ENCODE results near the gene ZIM2. TPM values are rescaled to one million over a fixed set of nuclear protein-coding genes. Genes with fewer than 3 reads are reported as not detected.

Gene ZIM2
- total RNA-seq, 2 experiments from 2014 or later, result not detected

DNA sequence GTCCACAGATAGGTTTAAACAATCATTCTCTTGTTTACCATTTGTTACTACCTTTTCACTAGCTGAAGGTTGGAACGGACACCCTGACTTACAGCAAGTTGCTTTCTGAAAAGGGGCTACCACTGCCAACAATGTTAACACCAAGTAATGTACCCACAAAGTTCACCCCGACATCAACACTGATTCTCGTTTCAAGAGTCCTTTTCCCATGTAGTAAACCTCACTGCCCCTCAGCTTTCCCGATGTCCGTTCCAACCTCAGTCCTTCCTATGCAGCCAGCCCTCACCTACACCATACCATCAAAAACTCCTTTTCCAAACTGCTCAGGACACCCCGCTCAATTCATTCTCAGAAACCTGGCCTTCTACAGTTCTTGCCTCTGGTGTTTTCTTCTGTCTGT lies 29.0 kb downstream of the ZIM2 start:
- CTCF ChIA-PET, result no interaction called here
- POLR2A ChIA-PET, result no interaction called here

DNA sequence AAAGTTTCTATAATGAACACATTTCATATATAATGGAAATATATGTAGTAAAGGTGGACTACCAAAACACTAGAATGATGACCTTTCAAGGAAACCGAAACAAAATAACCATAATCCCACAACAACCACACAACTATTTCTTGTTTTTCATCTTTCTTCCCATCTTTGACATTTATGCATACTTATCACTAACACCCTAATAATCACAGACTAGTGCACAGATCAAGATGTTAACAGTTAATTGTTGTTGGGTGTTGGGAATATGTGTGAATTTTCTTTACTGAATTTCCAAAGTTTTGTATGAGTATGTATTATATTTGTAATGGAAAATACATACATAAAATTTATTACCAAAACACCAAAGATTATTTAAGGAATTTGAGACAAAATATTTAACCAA lies 30.3 kb downstream of the ZIM2 start:
- CTCF ChIA-PET, result no interaction called here

DNA sequence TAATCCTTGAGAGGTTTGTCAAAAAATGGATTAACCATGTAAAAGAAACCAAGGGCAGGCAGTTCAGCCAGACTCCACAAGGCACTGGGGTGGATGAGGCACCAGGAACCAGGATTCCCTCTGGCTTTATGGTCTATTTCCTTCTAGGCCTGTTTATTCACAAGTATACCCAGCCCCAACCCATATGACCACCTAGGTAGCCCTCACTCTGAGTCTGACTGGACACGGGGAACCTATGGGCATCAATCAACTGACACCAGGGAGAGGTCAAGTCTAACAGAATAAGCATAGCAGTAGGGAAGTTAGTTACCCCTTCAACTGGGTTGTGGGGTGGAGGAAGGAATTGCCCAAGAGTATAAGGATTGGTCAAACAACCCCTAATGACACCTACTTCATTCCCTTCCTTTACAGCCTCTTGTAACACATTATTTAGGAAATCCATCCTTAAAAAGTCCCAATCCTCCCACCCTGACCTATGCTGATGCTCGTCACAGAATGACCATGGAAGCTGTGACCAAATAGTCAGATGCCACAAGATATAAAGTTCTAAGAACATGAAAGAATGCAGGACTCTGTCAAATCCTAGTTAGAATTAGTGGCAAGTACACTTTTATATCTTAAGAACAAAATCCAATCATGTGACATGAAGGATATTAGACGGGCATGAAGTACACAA lies 31.7 kb downstream of the ZIM2 start:
- ChIA-PET POLR2A (no interaction called here), CTCF (no interaction called here)

More for the DNA sequence above, 30.3 kb downstream of the ZIM2 start:
- POLR2A ChIA-PET, result no interaction called here

DNA sequence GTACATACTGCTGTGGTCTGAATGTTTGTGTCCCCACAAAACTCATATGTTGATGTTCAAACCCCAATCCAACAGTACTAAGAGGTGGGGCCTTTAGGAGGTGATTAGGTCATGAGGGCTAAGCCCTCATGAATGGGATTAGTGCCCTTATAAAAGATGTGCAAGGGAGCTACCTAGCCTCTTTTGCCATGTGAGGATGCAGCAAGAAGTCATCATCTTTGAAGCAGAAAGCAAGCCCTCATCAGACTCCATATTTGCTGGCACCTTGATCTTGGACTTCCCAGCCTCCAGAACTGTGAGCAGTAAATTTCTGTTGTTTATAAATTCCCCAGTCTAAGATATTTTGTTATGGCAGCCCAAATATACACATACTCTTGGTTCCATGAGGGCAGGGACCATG lies 33.9 kb downstream of the ZIM2 start:
- CTCF ChIA-PET, result no interaction called here
- POLR2A ChIA-PET, result no interaction called here

DNA sequence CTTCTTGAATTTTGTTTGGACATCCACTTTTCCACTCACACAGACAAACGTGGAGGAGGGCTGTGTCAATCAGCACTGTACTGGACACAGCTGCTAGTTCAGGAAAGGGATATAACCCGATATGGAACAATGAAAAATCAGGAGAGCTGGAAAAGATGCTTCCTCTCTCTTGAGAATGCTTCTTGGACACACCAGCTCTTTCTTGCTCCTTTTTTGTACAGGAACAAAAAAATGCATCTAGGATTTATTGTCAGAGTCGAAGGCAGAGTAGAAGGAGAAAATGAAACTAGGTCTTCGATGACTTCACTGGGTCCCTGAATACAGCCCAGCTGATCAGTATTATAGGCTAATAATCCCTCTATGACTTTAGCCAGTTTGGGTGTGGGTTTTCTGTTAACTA lies 62.2 kb downstream of the ZIM2 start:
- ChIA-PET CTCF (no interaction called here), POLR2A (no interaction called here)

DNA sequence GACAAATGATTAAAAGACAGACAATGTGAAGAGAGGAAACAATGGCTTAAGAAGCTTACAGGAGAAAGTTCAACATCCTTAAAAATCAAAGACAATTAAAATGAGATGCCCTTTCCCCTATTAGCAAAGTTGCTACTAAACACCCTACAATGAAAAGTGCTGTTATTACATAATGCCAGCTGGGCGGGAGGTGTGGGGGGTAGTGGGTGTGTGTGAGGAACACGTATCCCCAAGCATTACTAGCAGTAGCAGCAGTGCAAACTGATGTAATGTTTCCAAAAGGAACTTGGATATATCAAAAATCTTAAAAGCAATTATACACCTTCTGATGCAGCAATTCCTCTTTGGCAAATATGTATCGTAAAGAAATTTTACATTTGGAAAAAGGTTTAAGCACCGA lies 70.9 kb downstream of the ZIM2 start:
- POLR2A ChIA-PET, result no interaction called here
- CTCF ChIA-PET, result no interaction called here

DNA sequence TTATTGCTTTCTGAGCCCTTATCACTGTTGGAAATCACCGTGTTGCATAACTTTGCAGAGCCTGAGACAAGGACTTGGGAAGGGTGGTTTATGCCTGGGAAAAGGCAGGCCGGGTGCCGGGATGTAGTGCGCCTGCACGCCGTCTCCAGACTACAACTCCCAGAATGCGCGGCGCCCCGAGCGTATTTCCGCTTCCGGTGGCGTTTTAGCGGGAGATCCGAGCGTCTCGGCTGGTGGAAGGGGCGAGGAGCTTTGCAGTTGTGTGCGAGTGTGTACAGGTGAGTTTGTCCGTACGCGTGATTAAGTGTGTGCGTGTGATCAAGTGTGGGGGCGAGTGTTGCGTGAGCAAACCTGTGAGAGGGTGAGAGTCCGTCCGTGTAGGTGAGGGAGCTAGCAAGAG lies 75.4 kb downstream of the ZIM2 start:
- CTCF ChIA-PET, result no interaction called here

DNA sequence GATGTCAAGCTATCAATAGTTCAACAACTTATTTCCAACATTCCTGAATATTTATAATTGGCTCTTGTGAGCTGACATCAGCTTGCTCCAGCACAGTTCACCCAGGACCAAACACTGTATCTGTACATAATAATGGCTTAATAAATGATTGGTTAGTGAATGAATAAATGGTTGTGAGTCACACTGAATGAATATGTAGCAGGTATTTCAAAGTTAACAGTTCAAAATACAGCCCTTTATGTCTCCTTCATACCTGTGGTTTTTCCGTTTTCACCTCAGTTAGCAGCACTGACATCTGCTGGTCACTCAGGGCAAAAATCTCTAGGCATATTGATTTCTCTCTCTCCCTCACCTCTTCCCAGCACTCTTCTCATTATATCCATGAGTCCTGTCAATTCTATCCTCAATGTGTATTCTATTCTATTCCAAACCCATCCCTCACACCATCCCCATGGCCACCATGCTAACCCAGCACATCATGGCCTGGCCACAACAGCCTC lies 76.3 kb downstream of the ZIM2 start:
- CTCF ChIA-PET, result interaction anchor here (0.6 kb wide), 1 partner anchor 63 kb away, joined by 5 read pairs; no protein-coding TSS in a partner anchor
- POLR2A ChIA-PET, result no interaction called here

More for the DNA sequence above, 75.4 kb downstream of the ZIM2 start:
- POLR2A ChIA-PET, result no interaction called here

DNA sequence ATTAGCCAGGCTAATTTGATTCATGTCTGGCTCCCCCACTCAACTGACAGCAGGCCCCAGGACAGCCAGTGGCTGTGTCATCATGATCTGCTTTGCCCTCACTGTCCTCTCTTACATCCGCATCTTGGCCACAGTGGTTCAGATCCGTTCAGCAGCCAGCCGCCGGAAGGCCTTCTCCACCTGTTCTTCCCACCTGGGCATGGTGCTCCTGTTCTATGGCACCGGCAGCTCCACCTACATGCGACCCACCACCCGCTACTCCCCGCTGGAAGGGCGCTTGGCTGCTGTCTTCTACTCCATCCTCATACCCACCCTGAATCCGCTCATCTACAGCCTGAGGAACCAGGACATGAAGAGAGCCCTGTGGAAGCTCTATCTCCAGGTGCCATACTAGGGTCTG lies 79.7 kb downstream of the ZIM2 start:
- ChIA-PET CTCF (no interaction called here), POLR2A (no interaction called here)

DNA sequence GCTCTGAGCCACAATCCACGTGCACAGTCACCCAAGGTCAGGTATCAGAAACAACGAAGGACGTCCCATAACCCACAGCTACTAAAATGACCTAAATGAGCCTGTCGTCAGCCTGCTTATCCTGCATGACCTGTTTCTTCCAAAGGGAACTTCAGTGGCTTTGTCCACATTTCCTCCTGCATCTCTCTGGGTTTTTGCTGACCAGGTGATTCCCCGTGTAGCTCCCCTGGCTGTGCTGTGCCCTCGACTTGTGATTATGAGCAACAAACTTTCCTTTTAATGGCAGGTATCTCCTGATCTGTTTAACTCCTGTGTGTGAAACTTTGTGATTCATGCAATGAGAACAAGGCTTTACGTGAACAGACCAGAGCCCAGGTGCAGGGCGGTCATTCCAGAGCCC lies 81.0 kb downstream of the ZIM2 start:
- CTCF ChIA-PET, result no interaction called here
- POLR2A ChIA-PET, result no interaction called here

DNA sequence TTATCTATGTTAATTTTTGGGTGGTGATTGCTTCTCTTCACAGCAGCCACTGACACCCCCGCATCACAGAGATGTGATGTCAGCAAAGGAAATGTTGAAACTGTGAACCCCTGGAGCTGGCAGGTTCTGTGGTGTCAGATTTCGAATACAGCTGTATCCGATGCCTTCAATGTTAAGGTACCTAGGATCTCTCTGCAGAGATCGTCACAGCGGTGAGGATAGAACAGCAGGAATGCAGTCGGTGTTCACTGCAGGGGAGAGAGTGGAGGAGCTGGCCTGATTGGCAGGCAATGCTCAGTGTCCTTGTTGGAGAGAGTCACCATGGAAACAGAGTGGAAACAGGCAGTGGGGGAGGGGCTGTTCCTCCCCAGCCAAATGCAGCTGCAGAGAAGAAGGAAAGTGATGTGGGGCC lies 89.4 kb downstream of the ZIM2 start:
- POLR2A ChIA-PET, result no interaction called here
- CTCF ChIA-PET, result no interaction called here

DNA sequence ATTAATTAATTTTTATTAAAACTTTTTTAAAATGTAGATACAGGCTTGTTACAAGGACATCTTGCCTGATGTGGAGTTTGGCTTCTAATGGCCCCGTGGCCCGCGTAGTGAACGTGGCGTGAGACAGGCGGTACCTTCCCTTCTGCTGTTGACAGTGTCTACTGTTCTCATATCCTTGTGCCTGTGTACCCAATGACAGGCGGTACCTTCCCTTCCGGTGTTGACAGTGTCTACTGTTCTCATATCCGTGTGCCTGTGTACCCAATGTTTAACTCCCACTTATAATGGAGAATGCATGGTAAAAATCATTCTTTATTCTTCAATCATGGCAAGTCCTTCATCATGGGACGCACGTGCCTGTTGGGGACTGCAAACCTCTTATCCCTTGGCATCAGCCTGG lies 89.9 kb downstream of the ZIM2 start:
- POLR2A ChIA-PET, result no interaction called here
- CTCF ChIA-PET, result no interaction called here

DNA sequence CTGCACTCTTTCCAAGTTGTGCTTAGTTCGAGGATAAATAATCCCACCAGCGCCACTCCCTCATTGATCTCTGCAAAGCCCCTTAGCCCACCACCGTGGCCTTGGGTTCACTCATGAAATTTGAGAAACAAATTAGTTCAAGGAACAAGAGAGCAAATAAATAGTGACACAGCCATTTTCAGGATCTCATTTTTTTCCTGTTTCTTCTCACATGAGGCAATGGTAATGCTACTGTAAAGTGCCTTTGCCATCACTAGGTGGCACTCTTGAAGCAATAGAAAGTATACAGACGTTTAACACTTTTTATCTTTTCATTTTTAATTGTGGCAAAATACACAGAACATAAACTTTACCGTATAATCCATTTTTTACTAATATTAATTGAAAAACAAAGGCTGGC lies 92.1 kb downstream of the ZIM2 start:
- CTCF ChIA-PET, result no interaction called here
- POLR2A ChIA-PET, result no interaction called here

DNA sequence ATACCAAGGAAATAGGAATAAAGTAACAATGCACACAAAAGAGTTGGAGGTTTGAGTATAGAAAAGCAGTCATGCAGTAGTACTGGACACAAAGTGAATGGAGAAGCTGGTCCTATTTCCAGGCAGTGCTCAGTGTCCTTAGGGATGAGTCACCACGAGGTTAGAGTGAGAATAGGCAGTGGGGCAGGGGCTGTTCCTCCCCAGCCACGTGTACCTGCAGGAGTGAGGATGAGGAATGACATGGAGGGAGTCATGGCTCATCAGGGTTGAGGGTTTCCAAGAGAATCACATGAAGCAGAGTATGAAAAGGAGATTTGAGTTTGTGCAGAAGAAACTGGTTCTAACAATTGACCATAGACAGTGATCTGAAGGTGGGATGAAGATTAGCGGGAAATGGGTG lies 94.2 kb downstream of the ZIM2 start:
- ChIA-PET POLR2A (no interaction called here), CTCF (no interaction called here)

DNA sequence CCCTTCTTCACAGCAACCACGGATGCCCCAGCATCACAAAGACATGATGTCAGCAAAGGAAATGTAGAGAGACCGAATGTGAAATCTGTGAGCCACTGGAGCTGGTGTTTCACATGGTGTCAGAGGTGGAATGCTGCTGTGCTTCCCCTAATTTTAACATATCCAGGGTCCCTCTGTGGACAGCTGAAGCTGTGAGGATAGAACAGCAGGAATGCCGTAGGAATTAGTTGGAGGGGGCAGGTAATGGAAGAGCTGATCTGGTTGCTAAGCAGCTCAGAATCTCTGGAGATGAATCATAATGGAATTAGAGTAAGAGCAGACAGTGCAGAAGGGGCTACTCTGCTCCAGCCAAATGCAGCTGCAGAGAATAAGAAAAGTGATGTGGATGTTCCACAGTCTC lies 100.0 kb downstream of the ZIM2 start:
- CTCF ChIA-PET, result no interaction called here
- POLR2A ChIA-PET, result no interaction called here

DNA sequence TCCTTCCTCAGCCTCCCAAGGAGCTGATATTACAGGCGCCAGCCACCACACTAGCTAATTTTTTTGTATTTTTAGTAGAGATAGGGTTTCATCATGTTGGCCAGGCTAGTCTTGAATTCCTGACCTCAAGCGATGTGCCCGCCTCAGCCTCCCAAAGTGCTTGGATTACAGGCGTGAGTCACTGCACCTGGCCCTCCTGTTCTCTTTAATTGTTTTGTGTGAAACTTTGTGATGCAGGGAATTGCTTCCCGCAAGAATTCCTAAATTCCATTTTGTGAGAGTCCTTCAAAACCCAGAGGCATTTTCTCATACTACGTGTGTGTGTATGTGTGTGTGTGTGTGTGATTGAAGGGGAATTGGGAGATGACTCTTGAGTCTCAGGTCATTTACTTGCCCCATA lies 104.0 kb downstream of the ZIM2 start:
- POLR2A ChIA-PET, result no interaction called here
- CTCF ChIA-PET, result no interaction called here

DNA sequence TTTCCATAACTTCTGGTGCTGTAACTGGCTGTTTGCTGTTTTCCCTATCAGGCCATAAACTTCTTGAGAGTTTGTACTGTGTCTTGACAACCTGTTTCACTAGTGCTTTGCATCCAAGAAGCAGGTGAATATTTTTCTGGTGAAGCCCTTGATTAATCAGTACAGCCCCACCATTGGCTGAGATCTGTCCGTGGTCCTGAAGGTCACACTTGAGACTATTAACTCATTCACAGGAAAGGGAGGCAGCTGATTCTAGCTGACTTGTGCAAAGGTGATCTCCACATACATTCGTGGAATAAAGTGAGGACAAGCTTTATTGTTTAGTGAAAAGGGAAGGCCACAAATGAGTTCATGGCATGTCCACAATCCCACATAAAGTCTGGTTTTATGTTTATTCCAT lies 107.5 kb downstream of the ZIM2 start:
- ChIA-PET POLR2A (no interaction called here), CTCF (no interaction called here)

DNA sequence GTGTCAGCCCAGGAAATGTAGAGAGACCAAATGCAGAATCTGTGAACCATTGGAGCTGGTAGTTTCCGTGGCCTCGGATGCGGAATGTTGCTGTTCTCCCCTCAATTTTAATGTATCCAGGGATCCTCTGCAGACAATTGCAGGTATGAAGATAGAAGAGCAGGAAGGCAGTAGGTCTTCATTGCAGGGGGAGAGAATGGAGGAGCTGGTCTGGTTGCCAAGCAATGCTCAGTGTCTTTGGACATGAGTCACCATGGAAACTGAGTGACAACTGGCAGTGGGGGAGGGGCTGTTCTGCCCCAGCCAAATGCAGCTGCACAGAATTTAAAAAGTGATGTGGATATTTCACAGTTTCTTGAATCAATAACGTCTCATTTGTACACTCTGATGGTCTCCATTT lies 112.8 kb downstream of the ZIM2 start:
- ChIA-PET CTCF (interaction anchor here (1.1 kb wide), 1 partner anchor 114 kb away, joined by 3 read pairs; no protein-coding TSS in a partner anchor), POLR2A (no interaction called here)

DNA sequence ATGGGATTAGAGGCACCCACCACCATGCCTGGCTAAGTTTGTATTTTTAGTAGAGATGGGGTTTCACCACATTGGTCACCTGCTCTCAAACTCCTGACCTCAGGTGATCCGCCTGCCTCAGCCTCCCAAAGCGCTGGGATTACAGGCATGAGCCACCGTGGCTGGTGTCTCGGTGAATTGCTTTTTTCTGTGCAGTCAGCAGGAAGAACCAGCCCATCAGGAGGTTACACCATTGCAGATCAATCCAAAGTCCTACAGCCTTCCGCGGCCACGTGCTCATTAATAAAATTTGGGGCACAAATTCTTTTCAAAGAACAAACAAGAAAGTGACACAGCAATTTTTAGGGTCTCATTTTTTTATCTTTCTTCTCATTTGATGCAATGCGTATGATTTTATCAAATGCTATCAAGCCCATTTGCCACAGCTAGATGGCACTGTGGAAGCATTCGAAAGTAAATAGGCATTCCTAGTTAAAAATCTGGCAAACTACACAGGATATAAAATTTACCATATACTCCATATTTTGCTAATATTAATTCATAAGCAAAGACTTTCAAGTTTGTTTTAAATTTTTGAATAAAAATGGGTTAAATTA lies 114.6 kb downstream of the ZIM2 start:
- ChIA-PET CTCF (no interaction called here), POLR2A (no interaction called here)

All from activated CD8-positive, alpha-beta memory T cell treated with anti-CD3 and anti-CD28 coated beads for 36 hours (primary cell).